SHP77 (cell line): ENCODE results near the gene FBP1.

Experiments used
- DNase-seq, 2 experiments: peaks; one replicate each; lab custom pipeline; 2025; lab: John Stamatoyannopoulos, UW

FBP1 gene

DNA sequence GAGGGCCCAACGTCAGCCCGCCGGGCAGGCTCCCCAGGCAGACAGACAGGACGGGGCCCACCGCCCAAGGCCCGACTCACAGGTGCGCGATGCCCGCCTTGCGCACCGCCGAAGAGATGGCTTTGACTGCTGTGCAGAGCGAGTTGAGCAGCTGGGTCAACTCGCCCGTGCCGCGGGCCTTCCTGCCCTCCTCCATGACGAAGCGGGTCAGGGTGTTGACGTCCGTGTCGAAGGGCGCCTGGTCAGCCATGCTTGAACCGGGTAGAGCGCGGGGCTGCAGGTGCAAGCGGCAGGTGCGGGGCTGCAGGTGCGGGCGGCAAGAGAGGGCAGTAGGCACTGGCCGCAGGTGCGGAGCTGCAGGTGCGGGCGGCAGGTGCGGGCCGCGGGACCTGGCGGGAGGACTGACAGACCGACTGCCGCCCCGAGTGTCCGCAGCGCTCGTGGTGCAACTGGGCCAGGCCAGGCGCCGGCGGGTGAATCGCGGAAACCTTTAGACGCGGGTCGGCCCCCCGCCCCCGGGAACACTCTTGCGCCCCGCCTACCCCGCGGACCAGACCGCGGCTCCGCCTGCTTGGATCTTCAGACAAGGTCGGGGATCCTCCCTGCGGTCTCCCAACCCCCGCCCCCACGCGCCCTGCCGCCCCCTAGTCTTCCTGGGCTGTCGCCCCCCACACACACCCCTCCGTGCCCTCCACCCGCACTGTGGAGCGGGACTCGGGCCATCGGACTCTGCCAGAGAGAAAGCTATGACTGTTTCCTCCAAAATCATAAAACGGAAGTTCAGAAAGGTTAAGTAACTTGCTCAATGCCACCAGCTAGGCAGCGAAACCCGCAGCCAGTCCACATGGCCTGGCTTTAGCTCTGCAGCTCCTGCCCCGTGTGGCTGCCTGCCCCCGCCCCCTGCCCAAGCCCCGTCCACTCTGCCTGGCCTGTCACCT is at the start of gene FBP1:
Gene FBP1, minus strand, starts transcription at position 458 of the 938 bp plus-strand sequence. Its CDS starts 208 bp downstream, at position 250.
- no peak for DNase-seq

DNA sequence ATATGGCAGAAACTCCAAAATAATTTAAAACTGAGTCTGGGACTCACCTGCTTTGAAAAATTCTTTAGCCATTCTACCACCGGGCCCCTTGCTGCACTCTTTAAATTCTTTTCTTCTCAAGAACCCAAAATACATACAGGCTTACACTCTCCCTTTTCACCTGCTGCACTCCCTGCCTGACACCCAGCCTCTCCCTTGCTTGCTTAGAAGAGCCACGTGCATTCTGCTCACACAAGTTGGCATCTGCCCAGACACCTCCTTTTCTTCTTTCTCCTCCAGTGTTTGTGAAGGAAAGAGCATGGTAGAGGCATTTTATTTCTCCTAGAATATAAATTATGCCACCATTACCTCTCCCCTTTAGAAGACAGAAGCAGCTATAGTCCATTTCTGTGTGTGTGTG is 48.1 kb upstream of the FBP1 start:
- DNase-seq = no peak

- no peak for DNase-seq
Observed at GRCh38 chr9:94685359-94685758, 46.0 kb upstream of the FBP1 start.

DNA sequence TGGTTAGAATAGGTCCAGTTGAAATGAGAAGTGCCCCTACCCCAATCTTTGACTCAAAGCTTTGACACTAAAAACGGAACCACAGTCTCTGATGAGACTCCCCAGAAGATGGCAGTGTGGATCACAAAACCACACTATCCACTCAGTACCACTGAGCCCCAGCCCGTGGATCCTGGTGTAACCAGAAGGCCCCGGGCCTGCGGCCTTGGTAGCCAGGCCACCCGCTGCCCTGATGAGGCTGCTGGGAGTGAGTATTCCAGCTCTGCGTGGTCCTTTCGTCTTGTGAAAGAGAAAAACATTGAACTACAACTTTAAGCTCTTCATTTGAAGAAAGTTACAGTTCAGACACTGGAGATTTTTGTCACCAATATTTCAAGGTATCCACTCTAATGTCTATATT is 42.2 kb upstream of the FBP1 start:
- peak; percentile 78 to 83 for DNase-seq

DNA sequence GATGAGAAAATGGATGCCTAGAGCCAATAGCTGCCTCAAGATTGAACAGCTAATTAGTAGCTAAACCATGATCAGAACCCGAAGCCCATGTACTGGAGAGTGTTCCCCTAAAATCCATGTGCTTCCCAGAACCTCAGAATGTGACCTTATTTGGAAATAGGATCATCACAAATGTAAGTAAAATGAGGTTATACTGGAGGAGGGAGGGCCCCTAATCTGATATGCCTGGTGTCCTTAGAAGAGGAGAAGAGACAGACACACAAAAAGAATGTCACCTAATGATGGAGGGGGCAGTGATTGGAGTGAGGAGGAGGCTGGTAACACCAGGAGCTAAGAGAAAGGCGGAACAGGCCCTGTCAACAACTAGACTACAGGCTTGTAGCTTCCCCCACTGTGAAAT is 41.3 kb upstream of the FBP1 start:
- DNase-seq = no peak

DNA sequence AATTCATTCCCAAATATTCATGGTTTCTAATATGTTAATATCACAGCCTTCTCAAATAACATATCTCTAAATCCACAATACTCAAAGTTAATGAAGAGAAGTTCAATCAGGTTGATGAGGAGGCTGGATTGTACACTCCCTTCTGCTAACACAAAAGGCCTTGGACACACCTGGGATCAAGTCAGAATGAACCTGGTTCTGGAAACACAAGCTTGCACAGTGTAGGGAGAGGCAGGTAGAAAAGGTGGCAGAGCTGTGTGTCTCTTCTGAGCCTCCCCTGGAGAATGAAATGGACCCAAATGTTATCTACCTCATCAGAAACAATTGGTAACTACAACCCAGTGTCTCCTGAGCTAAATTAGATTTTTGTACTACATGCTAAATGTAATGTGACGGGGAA is 40.7 kb upstream of the FBP1 start:
- DNase-seq = no peak

DNA sequence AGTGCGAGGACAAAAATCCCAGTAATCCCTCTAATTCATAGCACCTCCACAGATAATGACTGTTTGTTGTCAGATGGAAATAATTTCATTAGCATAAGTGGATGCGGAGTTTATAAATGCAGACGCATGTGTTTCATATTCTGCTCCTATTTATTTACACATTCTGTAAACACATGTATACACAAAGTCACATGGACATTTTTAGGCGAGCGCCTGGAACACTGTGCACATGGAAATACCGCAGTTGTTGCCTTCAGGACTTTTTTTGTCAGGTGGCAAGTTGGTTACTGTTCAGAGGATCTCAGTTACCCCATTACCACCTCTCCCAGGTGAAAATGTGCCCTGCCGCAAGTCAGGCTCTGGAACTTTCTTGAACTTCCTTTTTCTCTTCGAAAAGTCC is 40.3 kb upstream of the FBP1 start:
- DNase-seq = no peak

GRCh38 chr9:94677929-94678328 is 38.6 kb upstream of the FBP1 start:
- DNase-seq = no peak

DNA sequence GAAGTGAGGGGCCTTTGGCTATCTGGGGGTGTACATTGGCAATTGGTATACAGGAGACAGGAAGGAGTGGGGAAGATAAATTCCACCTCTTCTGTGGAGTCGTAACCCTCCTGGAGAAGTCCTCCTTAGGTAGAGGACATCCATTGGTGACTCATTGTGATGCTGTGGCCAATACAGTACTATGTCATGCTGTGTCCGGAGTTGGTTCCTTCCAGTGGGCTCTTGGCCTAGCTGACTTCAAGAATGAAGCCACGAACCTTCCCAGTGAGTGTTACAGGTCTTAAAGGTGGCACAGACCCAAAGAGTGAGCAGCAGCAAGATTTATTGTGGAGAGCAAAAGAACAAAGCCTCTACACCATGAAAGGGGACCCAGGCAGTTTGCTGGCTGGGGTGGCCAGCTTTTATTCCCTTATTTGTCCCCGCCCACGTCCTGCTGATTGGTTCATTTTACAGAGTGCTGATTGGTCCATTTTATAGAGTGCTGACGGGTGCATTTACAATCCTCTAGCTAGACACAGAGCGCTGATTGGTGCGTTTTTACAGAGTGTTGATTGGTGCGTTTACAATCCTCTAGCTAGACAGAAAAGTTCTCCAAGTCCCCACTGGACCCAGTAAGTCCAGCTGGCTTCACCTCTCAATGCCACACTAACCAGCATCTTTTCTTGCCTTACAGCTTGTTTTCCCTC is 37.3 kb upstream of the FBP1 start:
- no peak for DNase-seq

DNA sequence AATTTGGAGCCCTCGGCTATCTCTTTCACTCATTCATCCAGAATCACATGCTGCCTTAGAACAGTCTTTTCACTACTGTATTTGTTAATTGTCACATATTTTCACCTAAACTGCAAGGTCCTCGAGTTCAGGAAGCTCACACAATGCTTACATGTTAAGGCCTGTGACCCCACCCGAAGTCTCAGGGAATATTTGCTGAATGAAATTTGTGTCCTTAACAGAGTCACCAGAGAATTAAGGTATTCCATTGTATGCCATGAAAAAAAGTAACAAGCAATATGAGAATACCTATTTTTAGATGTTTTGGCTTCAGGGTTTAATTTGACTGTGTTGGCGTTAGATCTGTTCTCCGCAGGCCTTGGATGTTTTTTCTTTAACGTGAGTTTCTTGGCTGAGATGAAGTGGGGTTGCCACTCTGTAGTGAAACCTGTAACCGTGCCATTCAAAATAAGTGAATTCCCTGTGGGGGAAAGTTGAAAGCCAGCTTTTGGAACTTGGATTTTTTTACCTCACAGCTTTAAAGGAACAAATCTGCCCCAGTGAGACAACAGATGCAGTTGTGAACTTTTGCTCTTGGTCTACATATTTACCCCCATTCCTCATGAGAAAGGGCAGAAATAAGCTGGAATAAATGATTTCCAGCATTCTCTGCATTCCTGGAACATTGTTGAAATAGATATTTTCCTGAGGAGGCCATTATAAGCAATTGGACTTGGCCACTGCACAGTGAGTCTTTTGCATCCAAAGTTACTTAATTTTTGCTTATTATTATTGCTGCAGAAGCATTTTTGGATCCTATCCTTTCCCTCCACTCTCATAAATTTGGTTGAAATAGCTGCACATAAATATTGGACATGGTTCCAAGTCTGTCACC is 35.9 kb upstream of the FBP1 start:
- no peak for DNase-seq

- DNase-seq = no peak
Observed at GRCh38 chr9:94672811-94673487, 33.6 kb upstream of the FBP1 start.

GRCh38 chr9:94668928-94669729 is 29.8 kb upstream of the FBP1 start:
- peak; percentile 71 to 72 for DNase-seq

DNA sequence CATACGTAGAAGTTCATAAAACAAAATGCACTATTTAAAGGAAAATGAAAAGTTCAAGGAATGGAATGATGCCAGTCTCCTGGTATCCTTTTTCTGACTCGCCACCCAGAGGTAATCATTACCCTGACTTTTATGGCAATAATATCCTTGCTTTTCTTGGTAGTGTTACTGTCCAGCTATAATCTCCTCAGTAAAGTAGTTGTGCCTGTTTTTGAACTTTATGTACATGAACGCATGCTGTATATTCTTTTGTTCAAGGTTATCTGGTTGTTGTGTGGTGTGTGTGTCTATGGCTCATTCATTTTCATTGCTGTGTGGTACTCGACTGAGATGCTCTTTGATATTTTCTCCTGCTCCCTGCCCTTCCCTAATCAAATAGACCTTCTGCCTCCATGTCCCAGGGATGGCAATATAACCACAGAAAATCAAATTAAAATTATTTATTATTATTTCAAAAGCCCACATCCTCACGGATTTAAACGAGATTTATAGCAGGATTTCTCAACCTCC is 29.2 kb upstream of the FBP1 start:
- DNase-seq = no peak

DNA sequence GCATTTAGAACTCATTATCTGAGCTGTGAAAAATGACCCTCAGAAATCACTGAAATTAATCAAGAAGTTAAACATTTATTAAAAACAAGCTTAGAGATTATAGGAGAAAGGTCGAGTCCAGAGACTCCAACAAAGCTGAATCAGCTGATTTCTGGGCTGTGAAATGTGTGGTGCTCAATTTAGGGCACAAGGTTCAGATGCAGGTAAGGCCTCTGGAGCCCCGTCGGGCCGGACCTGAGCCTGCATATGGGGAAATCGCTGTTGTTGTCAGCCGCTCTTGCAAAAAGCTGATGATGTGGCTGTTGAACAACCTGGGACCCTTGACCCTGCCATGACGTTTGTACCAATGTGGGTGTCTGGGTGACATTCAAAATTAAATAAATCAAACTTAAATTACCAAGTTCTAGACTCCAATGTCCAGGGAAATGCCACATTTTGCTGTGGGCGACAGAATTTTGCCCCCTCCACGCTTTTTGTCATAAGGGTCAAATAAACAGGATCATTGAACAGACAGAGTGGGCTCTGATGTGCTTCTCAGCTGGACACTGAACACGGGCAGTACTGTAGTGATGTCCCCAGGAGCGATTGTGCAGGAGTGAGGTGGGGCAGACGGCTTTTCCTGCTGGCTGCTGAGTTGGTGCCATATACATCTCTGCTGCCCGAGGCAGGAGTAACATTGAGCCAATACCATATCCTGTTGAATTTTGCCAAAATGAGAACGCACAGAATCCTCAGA is 27.2 kb upstream of the FBP1 start:
- DNase-seq = no peak

DNA sequence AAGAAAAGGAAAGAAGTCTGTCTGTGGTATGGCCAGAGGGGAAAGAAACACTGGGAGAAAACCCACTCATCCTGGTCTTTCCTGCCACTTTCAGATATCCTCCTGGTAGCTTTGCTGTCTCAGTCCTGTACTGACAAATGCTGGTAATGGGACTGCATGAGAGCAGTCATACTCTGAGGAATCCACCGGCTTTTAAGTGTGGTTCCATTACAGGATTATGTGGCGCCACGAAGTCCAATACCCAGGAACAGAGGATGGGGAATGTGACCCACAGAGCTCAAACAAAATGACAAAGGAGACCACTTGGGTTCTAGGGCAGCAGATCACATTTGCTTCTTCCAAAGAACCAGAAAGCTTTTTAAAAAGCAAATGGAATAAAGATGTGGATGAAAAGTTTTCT is 26.3 kb upstream of the FBP1 start:
- no peak for DNase-seq

DNA sequence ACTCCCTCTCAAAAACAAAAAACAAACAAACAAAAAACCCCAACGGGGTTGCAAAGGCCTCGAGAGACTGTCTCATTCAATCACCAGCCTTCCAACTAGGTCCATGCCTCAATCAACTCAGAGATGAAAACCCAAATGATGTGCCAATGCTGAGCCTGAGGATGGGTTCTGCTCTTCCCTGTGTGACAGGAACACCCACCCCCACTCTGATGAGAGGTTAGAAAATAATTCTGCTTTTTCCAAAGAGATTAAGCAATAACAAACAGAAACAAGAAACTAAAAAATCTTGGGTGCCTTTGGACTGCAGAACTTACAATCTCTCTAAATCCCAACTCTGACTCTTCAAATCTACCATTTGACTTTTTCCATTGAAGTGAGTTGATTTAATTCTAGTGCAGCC is 25.5 kb upstream of the FBP1 start:
- DNase-seq = no peak

- DNase-seq = no peak
Observed at GRCh38 chr9:94663640-94664039, 24.3 kb upstream of the FBP1 start.

GRCh38 chr9:94663140-94663539 is 23.8 kb upstream of the FBP1 start:
- no peak for DNase-seq

- no peak for DNase-seq
Observed at GRCh38 chr9:94657021-94657725, 17.9 kb upstream of the FBP1 start.
